ENCODE results near the gene CTNND2. TPM values are rescaled to one million over a fixed set of nuclear protein-coding genes. Genes with fewer than 3 reads are reported as not detected.

CTNND2 gene
- total RNA-seq, 3 donors from 2014 or later (not counting 1 experiment from before 2014, with no cell fraction given) = not detected

- Histone ChIP-seq H3K9me3 (ENCODE audit: control insufficient read depth, insufficient read depth, low read length) (no peaks in the 10 kb centered on the region), H3K4me3 (ENCODE audit: low read length) (no peak overlapping the region), H3K27ac (ENCODE audit: low read length) (no peak overlapping the region), H3K4me1 (ENCODE audit: control insufficient read depth, insufficient read depth, low read length) (no peaks in the 10 kb centered on the region), H3K27me3 (ENCODE audit: control insufficient read depth, insufficient read depth, low read length) (no peaks in the 10 kb centered on the region), H3K36me3 (ENCODE audit: control insufficient read depth, insufficient read depth, low read length) (no peaks in the 10 kb centered on the region)
- H3K27ac Mint-ChIP-seq = no peak overlapping the region
- ATAC-seq = no peak
- H3K9me3 Mint-ChIP-seq = no peaks in the 10 kb centered on the region
- H3K27me3 Mint-ChIP-seq (ENCODE audit: low read depth in 2 of 2) = no peaks in the 10 kb centered on the region
- H3K36me3 Mint-ChIP-seq = no peaks in the 10 kb centered on the region
- WGBS (ENCODE audit: insufficient coverage) = 94% methylated on average over 2 of the region's 3 CpGs
- TF ChIP-seq CTCF (IDR thresholded peaks at IDR 0.05) = no peak
- no peaks in the 10 kb centered on the region for H3K4me1 Mint-ChIP-seq
- no peak for DNase-seq
- intact Hi-C loops (cut with micrococcal nuclease) = no loop called here
- H3K4me3 Mint-ChIP-seq = no peak overlapping the region
These were observed 301.9 kb downstream of the CTNND2 start for GRCh38 chr5:11602298-11602697.

GRCh38 chr5:11599499-11599898 lies 304.7 kb downstream of the CTNND2 start:
- intact Hi-C loops (cut with micrococcal nuclease) = no loop called here
- Histone ChIP-seq H3K27ac (ENCODE audit: low read length) (no peak overlapping the region), H3K36me3 (ENCODE audit: control insufficient read depth, insufficient read depth, low read length) (no peaks in the 10 kb centered on the region), H3K9me3 (ENCODE audit: control insufficient read depth, insufficient read depth, low read length) (no peaks in the 10 kb centered on the region), H3K27me3 (ENCODE audit: control insufficient read depth, insufficient read depth, low read length) (no peaks in the 10 kb centered on the region), H3K4me1 (ENCODE audit: control insufficient read depth, insufficient read depth, low read length) (no peaks in the 10 kb centered on the region), H3K4me3 (ENCODE audit: low read length) (no peak overlapping the region)
- Mint-ChIP-seq H3K4me1 (no peaks in the 10 kb centered on the region), H3K4me3 (no peak overlapping the region), H3K36me3 (no peaks in the 10 kb centered on the region), H3K27ac (no peak overlapping the region), H3K27me3 (ENCODE audit: low read depth in 2 of 2) (no peaks in the 10 kb centered on the region), H3K9me3 (no peaks in the 10 kb centered on the region)
- no peak for ATAC-seq
- DNase-seq = no peak
- 90% methylated on average over 4 of the region's 5 CpGs for WGBS (ENCODE audit: insufficient coverage)
- TF ChIP-seq CTCF (IDR thresholded peaks at IDR 0.05) = no peak

- no peaks in the 10 kb centered on the region for H3K9me3 Mint-ChIP-seq
- DNase-seq (no peak), ATAC-seq (no peak)
- Histone ChIP-seq H3K9me3 (ENCODE audit: control insufficient read depth, insufficient read depth, low read length) (no peaks in the 10 kb centered on the region), H3K4me3 (ENCODE audit: low read length) (no peak overlapping the region), H3K27me3 (ENCODE audit: control insufficient read depth, insufficient read depth, low read length) (no peaks in the 10 kb centered on the region), H3K27ac (ENCODE audit: low read length) (no peak overlapping the region), H3K4me1 (ENCODE audit: control insufficient read depth, insufficient read depth, low read length) (no peaks in the 10 kb centered on the region), H3K36me3 (ENCODE audit: control insufficient read depth, insufficient read depth, low read length) (no peaks in the 10 kb centered on the region)
- H3K4me1 Mint-ChIP-seq = no peaks in the 10 kb centered on the region
- no peaks in the 10 kb centered on the region for H3K36me3 Mint-ChIP-seq
- no peak for TF ChIP-seq CTCF (IDR thresholded peaks at IDR 0.05)
- H3K27me3 Mint-ChIP-seq (ENCODE audit: low read depth in 2 of 2) = peaks cover 0 to 5% of the 10 kb centered on the region in 2 donors
- intact Hi-C loops (cut with micrococcal nuclease) = no loop called here
- WGBS (ENCODE audit: insufficient coverage) = 88% methylated on average over 5 of the region's 5 CpGs
- no peak overlapping the region for H3K4me3 Mint-ChIP-seq
- no peak overlapping the region for H3K27ac Mint-ChIP-seq
These were observed 307.6 kb downstream of the CTNND2 start for GRCh38 chr5:11596657-11597071.

DNA sequence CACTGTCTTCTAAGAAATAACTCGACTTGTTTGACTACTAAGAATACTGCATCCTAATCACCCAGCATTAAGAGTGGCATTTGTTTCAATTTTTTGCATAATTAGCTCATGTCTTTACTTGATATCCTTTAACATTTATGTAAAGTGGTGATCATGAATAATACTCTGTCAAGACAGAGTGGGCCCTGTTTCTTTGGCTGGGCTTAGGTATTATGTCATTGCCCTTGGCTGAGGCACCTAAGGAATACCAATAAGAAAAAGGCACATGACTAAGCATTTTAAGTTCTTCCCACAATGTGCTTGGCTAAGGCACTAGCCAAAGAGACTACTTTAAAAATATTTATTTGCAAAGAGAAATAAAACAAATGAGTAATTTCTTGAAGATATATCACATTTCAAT lies 308.1 kb downstream of the CTNND2 start:
- H3K4me3 Mint-ChIP-seq = no peak overlapping the region
- H3K27me3 Mint-ChIP-seq (ENCODE audit: low read depth in 2 of 2) = peaks cover 0 to 5% of the 10 kb centered on the region in 2 donors
- no peaks in the 10 kb centered on the region for H3K9me3 ChIP-seq (ENCODE audit: control insufficient read depth, insufficient read depth, low read length)
- no peaks in the 10 kb centered on the region for H3K36me3 ChIP-seq (ENCODE audit: control insufficient read depth, insufficient read depth, low read length)
- no peaks in the 10 kb centered on the region for H3K4me1 Mint-ChIP-seq
- no peaks in the 10 kb centered on the region for H3K4me1 ChIP-seq (ENCODE audit: control insufficient read depth, insufficient read depth, low read length)
- 75% methylated on average over 1 of the region's 1 CpG for WGBS (ENCODE audit: insufficient coverage)
- H3K27me3 ChIP-seq (ENCODE audit: control insufficient read depth, insufficient read depth, low read length) = no peaks in the 10 kb centered on the region
- no peak for DNase-seq
- no peaks in the 10 kb centered on the region for H3K9me3 Mint-ChIP-seq
- H3K27ac ChIP-seq (ENCODE audit: low read length) = no peak overlapping the region
- no peak overlapping the region for H3K27ac Mint-ChIP-seq
- no peak for ATAC-seq
- TF ChIP-seq CTCF (IDR thresholded peaks at IDR 0.05) = no peak
- no peaks in the 10 kb centered on the region for H3K36me3 Mint-ChIP-seq
- H3K4me3 ChIP-seq (ENCODE audit: low read length) = no peak overlapping the region
- intact Hi-C loops (cut with micrococcal nuclease) = no loop called here
